HepG2 (cell line): ENCODE results near the gene SF3B5. TPM values are rescaled to one million over a fixed set of nuclear protein-coding genes. Genes with fewer than 3 reads are reported as not detected.

Experiments used
- CEBPB ChIP-seq: IDR thresholded peaks from 2 replicates; pipeline ENCODE4 v1.6.1; 2011; ENCODE audit warnings: low read depth, low read length, improper control_type of control experiment, borderline replicate concordance
- GATAD1 ChIP-seq: IDR thresholded peaks from 2 replicates; pipeline ENCODE4 v1.6.1; 2016; ENCODE audit warnings: missing genetic modification reagents, missing compliant biosample characterization
- GTF3A ChIP-seq: sonication (generic); formaldehyde crosslinking; conservative IDR thresholded peaks from 2 replicates; pipeline ENCODE4 v1.4.0; 2020; ENCODE audit warnings: mild to moderate bottlenecking, missing genetic modification reagents
- HOXD1 ChIP-seq: sonication (generic); formaldehyde crosslinking; IDR thresholded peaks from 2 replicates; pipeline ENCODE4 v1.5.0; 2020; ENCODE audit warnings: missing genetic modification reagents
- MXD4 ChIP-seq: IDR thresholded peaks from 2 replicates; pipeline ENCODE4 v1.6.1; 2016; ENCODE audit warnings: mild to moderate bottlenecking, missing biosample characterization, missing genetic modification reagents
- NCOA2 ChIP-seq: sonication (generic); formaldehyde crosslinking; IDR thresholded peaks from 2 replicates; pipeline ENCODE4 v1.8.0; 2022; ENCODE audit warnings: inconsistent platforms
- NR2F6 ChIP-seq, 2 experiments: IDR thresholded peaks; 2 replicates each; pipeline ENCODE4 v1.6.1; 2016; ENCODE audit warnings: antibody characterized with exemption in 1 of 2, mild to moderate bottlenecking in 1 of 2
- PRDM10 ChIP-seq: sonication (generic); formaldehyde crosslinking; IDR thresholded peaks from 2 replicates; pipeline ENCODE4 v1.4.0; 2020; ENCODE audit warnings: low read depth, missing genetic modification reagents
- THAP9 ChIP-seq: sonication (generic); formaldehyde crosslinking; IDR thresholded peaks from 2 replicates; pipeline ENCODE4; 2020; ENCODE audit warnings: missing genetic modification reagents, mild to moderate bottlenecking, borderline replicate concordance
- TRAFD1 ChIP-seq: sonication (generic); formaldehyde crosslinking; IDR thresholded peaks from 2 replicates; pipeline ENCODE4 v1.5.1; 2020; ENCODE audit warnings: missing genetic modification reagents, mild to moderate bottlenecking, borderline replicate concordance
- ZBED4 ChIP-seq: sonication (generic); formaldehyde crosslinking; IDR thresholded peaks from 2 replicates; pipeline ENCODE4 v1.4.0; 2020; ENCODE audit warnings: missing genetic modification reagents, borderline replicate concordance
- ZNF383 ChIP-seq: sonication (generic); formaldehyde crosslinking; IDR thresholded peaks from 2 replicates; pipeline ENCODE4 v1.4.0; 2020; ENCODE audit warnings: missing genetic modification reagents, mild to moderate bottlenecking, borderline replicate concordance
- ZNF576 ChIP-seq: sonication (generic); formaldehyde crosslinking; IDR thresholded peaks from 2 replicates; pipeline ENCODE4 v1.4.0; 2020; ENCODE audit warnings: mild to moderate bottlenecking, missing genetic modification reagents
- ZNF678 ChIP-seq: sonication (generic); formaldehyde crosslinking; IDR thresholded peaks from 2 replicates; pipeline ENCODE4 v1.4.0; 2020; ENCODE audit warnings: mild to moderate bottlenecking, missing genetic modification reagents
- ZNF841 ChIP-seq: sonication (generic); formaldehyde crosslinking; IDR thresholded peaks from 2 replicates; pipeline ENCODE4 v1.8.1; 2023; ENCODE audit warnings: missing genetic modification reagents, borderline replicate concordance
- polyA plus RNA-seq, 8 experiments: library from polyadenylated mRNA; depleted of rRNA in 3 of 8; stranded (reverse) in 7 of 8; unstranded in 1 of 8; fragments of >200 nt; fragmentation: Illumina TruSeq in 4 of 8; extraction: Trizol in 4 of 8; gene quantifications; 2 replicates each; pipeline versions ENCODE4 v1.2.1 to v1.2.3, GENCODE V29; 2011 to 2016; ENCODE audit warnings: low read depth in 4 of 8, missing spikeins in 1 of 8, mixed read lengths in 1 of 8; ENCODE audit not compliant: insufficient read depth in 1 of 8
- total RNA-seq, 5 experiments: library from RNA; depleted of rRNA; stranded (reverse); fragments of >200 nt; fragmentation: Illumina TruSeq; extraction: Trizol; gene quantifications; 2 replicates each; pipeline ENCODE4 v1.2.3, GENCODE V29; 2016; ENCODE audit warnings: low read depth in 1 of 5

Gene SF3B5
- total and polyA plus RNA-seq, 2 of the 13 experiments (the other 11 are each of a cell fraction or from before 2014, with no cell fraction given) = 263 to 292 TPM

GRCh38 chr6:144063744-144064401 lies 31.5 kb downstream of the SF3B5 start (continued):
- no peak for TF ChIP-seq ZBED4 (CRISPR knock-in tag)
- no peak for TF ChIP-seq ZNF576 (CRISPR knock-in tag)
- no peak for TF ChIP-seq GATAD1
- TF ChIP-seq MXD4 (CRISPR knock-in tag) = 0 out of 2 replicates have a peak, but pooled peaks have one; percentile 47
- 0 out of 2 replicates have a peak, but pooled peaks have one; percentile 8 for TF ChIP-seq HOXD1
- no peak for TF ChIP-seq GTF3A (CRISPR knock-in tag)
- no peak for TF ChIP-seq NCOA2 (CRISPR knock-in tag)
- TF ChIP-seq TRAFD1 (CRISPR knock-in tag) = no peak
- TF ChIP-seq ZNF678 (CRISPR knock-in tag) = peak; percentile 74; the same call in 1 of the 2 replicates
- TF ChIP-seq ZNF383 (CRISPR knock-in tag) = no peak
- 0 out of 2 replicates have a peak, but pooled peaks have one; percentile 32 for TF ChIP-seq THAP9 (CRISPR knock-in tag)
- TF ChIP-seq ZNF841 (CRISPR knock-in tag) = no peak
- no peak for TF ChIP-seq CEBPB
- TF ChIP-seq NR2F6 (IDR thresholded peaks at IDR 0.05) = no peak
- no peak for TF ChIP-seq NR2F6 (CRISPR knock-in tag; IDR thresholded peaks at IDR 0.05)
- no peak for TF ChIP-seq PRDM10
